ENCODE measurements around the gene BCAS2.

BCAS2 gene

DNA sequence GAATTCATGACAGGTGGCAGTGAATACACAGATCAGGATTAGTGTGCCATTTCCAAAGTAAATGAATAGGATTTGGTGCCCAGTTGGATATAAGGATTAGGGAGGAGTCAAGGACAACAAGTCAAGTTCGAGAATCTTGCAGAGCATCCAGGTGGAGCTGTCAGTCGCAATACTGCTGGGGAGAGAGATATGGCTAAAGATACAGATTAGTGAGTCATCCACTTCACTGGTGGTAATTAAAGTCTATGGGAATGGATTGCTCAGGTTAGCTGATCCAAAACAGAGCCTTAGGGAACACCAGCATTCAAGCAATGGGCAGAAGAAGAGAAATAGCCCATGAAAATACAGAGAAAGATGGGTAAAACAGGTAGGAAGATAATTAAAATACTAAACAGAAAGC is 26.8 kb downstream of the BCAS2 start:
- no peak for DNase-seq

DNA sequence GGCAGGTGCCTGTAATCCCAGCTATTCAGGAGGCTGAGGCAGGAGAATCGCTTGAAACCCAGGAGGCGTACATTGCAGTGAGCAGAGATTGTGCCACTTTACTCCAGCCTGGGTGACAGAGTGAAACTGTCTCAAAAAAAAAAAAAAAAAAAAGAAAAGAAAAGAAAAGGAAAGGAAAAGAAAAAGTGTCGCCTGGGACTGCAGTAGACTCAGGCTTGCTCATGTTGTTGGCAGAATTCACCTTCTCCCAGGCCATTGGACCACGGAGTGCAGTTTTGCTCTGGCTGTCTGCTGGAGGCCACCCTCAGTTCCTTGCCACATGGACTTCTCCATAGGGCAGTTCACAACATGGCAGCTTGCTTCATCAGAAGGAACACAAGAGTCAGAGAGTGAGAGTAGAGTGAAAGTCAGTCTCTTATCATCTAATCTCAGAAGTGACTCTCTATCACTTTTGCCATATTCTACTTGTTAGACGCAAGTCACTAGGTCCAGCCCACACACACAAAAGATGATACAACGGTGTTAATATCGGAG is 29.2 kb downstream of the BCAS2 start:
- DNase-seq, result no peak

DNA sequence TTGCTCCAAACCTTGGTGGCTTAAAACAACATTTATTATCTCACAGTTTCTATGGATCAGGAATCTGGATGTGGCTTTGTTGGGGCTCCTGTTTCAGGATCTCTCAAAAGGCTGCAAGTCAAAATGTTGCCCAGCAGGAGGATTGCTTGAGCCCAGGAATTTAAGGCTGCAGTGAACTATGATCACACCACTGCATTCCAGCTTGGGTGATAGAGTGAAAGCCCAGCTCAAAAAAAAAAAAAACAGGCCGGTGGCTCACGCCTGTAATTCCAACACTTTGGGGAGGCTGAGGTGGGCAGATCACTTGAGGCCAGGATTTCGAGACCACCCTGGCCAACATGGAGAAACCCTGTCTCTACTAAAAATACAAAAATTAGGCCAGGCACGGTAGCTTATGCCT is 30.0 kb downstream of the BCAS2 start:
- DNase-seq, result no peak

DNA sequence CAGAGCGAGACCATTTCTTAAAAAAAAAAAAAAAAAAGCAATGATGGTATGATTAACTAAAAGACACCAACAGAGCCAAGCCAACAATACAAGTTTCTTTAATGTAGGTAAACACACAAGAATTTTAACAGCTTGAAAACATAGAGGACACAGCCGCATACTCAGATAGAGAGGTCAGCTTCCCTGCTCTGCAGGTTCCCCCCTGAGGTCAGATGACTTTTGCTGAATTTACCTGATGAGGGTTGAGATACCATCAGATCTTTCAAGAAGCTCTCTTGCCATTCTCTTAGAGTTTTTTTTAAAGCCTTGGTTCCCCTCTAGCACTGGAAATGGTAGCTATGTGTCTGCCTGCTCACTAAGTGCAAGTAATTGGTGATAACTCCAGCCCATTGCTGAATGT is 31.1 kb downstream of the BCAS2 start:
- no peak for DNase-seq

DNA sequence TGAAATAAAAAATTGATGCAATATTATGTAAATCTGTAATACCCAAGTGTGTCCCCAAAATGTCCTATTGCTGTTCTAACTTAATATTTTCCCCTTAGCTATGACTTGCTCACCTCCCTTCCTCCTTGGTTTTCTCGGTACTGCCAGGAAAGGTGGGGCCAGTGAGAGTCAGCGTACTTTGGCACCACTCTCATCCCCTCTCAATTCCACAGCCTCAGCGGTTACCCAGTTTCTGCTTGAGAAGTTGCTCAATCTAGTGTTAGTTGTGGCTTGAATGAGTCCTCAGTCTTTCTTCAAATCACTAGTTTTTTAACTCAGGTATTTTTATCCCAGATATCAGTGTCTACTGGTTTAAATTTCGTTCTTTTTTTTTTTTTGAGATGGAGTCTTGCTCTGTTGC is 32.3 kb downstream of the BCAS2 start:
- DNase-seq, result no peak

DNA sequence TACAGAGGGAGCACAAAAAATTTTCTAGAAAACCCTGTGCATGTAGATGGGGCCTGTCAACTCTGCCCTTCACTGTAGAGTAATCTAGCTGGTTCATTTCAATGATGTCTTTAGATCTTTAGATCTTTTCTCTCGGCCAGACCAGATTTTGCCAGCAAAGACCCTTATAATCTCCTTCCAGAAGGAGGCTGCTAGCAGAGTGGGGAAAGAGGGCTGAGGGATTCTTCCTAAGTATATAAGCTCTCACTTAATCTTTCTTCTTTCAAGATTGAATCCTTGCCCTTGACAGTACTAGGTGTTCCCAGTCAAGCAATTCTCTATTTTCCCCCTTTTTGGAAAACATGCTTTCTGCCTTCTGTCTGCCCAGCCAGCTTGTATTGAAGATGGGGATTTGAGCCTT is 34.3 kb downstream of the BCAS2 start:
- no peak for DNase-seq

DNA sequence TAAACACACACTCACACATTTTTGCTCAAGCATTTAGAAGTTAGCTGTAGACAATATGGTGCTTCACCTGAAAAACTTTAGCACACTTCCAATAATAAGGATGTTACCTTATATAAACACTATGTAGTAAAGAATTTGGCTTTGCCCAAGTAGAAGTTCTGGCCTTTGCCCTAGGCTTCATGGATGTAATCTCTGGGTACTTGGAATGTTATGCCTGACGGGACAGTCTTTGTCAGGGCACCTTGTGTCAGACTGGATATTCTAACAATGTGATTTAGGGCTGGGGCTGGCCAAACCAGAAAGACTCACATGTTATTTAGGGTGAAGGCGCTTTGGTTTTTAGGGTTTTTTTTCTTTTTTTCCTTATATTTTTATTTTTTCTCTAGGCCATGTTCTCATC is 35.6 kb downstream of the BCAS2 start:
- DNase-seq, result no peak

DNA sequence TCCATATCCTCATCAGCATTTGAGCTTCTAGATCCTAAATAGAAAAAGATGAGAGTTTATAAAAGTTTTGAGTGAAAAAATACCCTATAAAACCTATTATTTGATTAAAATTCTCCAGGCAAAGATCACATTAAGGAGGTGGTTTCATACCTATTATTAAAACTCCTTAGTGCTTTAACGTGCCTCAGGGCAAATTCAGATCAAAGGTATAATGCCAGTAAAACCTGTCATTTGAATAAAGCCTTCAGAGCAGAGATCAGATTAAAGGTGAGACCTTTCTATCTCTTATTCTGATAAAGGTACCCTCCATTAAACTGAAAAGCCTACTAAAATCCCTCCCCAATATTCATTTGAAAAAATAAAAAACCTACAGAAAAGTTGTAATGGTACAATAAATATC is 36.1 kb downstream of the BCAS2 start:
- no peak for DNase-seq

DNA sequence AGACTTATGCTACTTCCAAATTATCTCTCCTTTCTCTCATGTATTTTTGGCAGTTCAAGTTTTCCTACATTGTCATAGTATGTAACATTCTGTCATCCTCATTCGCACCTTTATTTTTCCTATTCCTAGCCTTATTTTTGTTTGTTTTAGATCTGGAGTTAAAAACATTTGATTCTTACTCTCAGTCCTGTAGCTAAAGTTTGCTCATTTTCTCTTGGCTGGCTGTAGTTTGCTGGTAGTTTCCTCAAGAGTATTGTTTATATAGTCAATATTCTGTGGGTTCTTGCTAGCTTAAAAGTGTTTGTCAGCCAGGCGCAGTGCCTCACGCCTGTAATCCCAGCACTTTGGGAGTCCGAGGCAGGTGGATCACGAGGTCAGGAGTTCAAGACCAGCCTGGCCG is 40.6 kb downstream of the BCAS2 start:
- no peak for DNase-seq

DNA sequence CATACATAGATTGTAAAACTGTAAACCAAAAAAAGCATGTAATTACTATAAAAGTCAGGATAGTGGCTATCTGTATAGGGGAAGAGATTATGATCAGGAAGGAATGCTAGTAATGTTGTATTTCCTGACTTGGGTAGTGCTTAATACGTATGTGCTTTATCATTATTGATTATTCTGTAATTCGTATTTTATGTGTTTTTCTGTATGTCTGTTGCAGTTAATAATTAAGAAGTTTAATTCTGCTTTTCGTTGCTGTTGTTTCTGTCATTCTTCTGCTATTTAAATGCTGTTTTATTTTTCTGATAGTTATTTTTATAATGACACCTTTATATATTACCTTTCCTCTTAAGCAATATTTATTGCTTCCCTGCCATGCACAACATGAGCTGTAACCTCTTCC is 41.1 kb downstream of the BCAS2 start:
- DNase-seq, result no peak

DNA sequence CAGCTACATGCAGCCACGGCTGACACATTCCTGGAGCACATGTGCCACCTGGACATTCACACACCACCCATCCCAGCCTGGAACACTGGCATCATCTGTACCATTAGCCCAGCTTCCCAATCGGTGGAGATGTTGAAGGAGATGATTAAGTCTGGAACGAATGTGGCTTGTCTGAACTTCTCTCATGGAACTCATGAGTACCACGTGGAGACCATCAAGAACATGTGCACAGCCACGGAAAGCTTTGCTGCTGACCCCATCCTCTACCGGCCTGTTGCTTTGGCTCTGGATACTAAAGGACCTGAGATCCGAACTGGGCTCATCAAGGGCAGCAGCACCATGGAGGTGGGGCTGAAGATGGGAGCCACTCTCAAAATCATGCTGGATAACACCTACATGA is 45.4 kb downstream of the BCAS2 start:
- DNase-seq, result no peak

DNA sequence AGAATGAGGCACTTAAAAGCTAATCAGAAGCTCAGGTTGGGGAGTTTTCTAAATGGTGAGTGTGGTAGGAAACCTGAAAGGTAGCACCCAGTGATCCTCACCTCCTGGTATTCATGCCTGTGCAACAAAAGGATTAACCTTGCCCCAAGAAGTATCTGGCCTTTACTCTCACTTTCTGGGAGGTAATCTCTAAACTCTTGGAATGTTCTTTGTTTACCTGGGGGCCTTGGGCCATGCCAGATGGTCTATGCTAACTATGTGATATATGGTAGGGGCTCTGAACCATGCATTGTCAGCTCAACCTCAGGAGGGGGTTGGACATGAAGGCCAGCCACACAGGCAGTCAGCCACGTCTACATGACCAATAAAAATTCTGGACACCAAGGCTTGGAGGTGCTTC is 46.0 kb downstream of the BCAS2 start:
- no peak for DNase-seq

DNA sequence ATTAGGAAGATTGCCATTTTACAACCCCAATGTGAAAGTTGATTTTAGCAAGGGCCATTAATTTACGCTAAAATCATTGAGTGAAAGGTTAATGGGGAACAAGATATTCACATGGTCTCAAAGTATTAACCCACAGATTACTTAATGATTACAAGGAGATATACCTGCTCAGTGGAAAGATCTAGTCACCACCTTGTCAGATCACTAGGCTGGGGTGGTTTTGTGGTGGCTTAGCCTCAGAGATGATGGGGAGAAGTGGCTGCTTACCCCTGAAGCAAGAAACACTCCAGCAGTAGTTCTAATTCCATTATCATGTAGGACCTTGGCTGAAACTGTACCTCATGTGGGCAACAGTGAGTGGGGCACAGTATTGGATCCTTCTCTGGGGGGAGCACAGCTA is 50.3 kb downstream of the BCAS2 start:
- no peak for DNase-seq

DNA sequence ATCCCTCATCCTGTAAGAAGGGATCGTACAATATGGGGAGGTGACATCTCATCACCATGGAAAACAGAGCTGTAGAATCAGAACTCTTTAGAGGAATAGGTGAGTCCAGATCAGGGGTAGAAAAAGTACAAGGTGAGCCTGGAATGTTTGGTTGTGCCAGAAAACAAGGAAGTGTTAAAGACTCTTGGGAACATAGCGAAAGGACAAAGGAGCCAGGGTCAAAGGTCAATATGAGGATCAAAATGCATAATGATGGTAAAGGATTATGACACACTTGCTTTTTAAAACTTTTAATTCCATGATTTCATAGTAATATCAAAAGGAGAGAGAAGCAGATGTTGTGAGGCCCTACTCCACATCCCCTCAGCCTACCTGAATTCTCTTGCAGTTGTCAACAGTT is 51.2 kb downstream of the BCAS2 start:
- no peak for DNase-seq

DNA sequence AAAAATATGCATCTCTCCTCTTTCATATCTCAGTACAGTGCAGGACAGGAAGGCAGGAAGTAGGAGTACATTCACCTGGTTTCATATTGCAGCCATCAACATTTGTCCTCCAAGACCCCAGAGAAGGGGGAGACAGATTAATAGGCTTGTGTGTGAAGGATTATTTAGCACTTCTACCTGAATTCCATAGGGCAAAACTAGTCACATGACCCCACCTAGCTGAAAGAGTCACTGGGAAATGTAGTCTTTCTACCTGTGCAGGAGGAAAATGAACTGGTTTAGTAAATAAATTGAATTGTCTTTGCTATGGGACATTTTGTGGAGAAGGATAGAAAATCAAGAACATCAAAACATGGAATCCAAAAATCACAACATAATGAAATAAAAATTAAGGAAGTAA is 56.5 kb downstream of the BCAS2 start:
- no peak for DNase-seq

DNA sequence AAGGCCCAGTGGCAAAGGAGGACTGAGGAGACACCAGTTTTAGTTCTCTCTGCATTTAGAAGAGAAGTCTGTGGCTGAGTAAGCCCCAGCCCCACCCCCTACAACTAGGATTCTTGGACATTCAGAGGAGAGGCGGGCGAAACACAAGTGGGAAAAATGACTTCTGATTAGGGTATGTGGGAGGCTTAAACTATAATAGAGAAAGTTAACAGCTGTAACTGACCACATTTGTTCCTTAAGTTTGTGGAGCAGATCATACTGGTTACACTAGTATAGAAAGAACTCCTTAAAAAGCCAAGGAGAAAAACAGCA is 59.2 kb downstream of the BCAS2 start:
- no peak for DNase-seq

DNA sequence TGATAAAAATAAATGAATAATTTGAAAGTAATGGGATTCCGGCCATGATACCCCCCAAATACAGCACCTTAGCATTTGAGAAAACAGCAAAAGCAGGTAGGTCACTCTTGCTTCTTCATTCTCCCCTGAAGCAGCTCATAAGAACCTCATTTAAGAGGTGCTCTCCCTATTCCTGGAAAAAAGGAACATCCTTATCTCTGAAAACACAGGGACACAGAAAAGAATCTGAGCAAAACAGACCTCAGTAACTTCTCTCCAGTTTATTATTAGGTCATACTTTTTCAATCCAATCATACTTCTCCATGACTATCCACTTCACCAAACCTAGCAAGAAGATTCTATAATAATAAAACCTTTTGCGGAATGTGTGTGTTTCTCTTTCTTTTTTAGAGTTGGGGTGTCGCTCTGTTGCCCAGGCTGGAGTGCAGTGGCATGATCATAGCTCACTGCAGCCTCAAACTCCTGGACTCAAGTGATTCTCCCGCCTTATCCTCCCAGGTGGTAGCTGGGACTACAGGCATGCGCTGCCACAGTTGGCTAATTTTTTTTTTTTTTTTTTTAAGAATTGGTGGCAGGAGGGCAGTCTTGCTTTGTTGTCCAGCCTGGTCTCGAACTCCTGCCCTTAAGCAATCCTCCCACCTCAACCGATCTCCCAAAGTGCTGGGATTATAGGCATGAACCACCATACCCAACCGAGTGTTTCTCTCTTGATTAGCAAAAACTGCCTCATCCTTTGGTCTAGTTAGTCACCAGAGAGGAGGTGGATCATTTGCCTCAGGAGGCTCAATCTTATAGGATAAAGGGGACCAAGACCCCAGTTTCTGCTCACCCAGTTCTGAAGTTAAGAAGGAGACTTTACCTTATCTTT is 59.8 kb downstream of the BCAS2 start:
- no peak for DNase-seq
